PC-9 (cell line): ENCODE measurements around the gene SETDB2.

ENCODE experiments used
- CTCF ChIP-seq: fragments of 200-600 bp; sonication (generic); conservative IDR thresholded peaks from 2 replicates; pipeline ENCODE4 v1.6.1; 2017; ENCODE audit warnings: mixed run types, antibody characterized with exemption, mild to moderate bottlenecking, moderate library complexity
- EZH2 ChIP-seq: fragments of 200-600 bp; sonication (generic); IDR thresholded peaks from 2 replicates; pipeline ENCODE4 v1.8.0; 2017; ENCODE audit warnings: antibody characterized with exemption, low read depth

- TF ChIP-seq EZH2 (no peak), CTCF (0 out of 2 replicates have a peak, but pooled peaks have one; percentile 18)
Observed at GRCh38 chr13:49494645-49495044, 50.6 kb downstream of the SETDB2 start.
